ENCODE measurements around the gene ARHGAP18. TPM values are rescaled to one million over a fixed set of nuclear protein-coding genes. Genes with fewer than 3 reads are reported as not detected.

ARHGAP18 gene
- total and polyA plus RNA-seq, 2 of the 13 experiments (the other 11 are each of a cell fraction or from before 2014, with no cell fraction given): 58.2 to 115 TPM

- no peak for TF ChIP-seq FOXA1 (IDR thresholded peaks at IDR 0.05)
- TF ChIP-seq FOXA1 (CRISPR knock-in tag; IDR thresholded peaks at IDR 0.05): peak; percentile 66; the same call in 1 of the 2 replicates
- TF ChIP-seq TP53 (CRISPR knock-in tag; conservative IDR thresholded peaks at IDR 0.05): 0 out of 2 replicates have a peak, but pooled peaks have one; percentile 27
- no peak for TF ChIP-seq RARA (CRISPR knock-in tag; IDR thresholded peaks at IDR 0.05)
- no peak for TF ChIP-seq YEATS2 (CRISPR knock-in tag; IDR thresholded peaks at IDR 0.05; ENCODE audit: borderline replicate concordance)
- TF ChIP-seq, protein P1, sequence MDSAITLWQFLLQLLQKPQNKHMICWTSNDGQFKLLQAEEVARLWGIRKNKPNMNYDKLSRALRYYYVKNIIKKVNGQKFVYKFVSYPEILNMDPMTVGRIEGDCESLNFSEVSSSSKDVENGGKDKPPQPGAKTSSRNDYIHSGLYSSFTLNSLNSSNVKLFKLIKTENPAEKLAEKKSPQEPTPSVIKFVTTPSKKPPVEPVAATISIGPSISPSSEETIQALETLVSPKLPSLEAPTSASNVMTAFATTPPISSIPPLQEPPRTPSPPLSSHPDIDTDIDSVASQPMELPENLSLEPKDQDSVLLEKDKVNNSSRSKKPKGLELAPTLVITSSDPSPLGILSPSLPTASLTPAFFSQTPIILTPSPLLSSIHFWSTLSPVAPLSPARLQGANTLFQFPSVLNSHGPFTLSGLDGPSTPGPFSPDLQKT (CRISPR knock-in tag; IDR thresholded peaks at IDR 0.05; ENCODE audit: borderline replicate concordance): no peak
- 0 out of 2 replicates have a peak, but pooled peaks have one; percentile 29 for TF ChIP-seq RFXAP (CRISPR knock-in tag; IDR thresholded peaks at IDR 0.05; ENCODE audit: borderline replicate concordance)
- TF ChIP-seq NPAS2 (CRISPR knock-in tag; IDR thresholded peaks at IDR 0.05; ENCODE audit: borderline replicate concordance): no peak
- no peak for TF ChIP-seq NFKB2 (CRISPR knock-in tag; IDR thresholded peaks at IDR 0.05; ENCODE audit: borderline replicate concordance)
- TF ChIP-seq ZNF607 (CRISPR knock-in tag; IDR thresholded peaks at IDR 0.05; ENCODE audit: borderline replicate concordance): no peak
- no peak for TF ChIP-seq CSRNP1 (CRISPR knock-in tag; IDR thresholded peaks at IDR 0.05)
- TF ChIP-seq, protein P2, sequence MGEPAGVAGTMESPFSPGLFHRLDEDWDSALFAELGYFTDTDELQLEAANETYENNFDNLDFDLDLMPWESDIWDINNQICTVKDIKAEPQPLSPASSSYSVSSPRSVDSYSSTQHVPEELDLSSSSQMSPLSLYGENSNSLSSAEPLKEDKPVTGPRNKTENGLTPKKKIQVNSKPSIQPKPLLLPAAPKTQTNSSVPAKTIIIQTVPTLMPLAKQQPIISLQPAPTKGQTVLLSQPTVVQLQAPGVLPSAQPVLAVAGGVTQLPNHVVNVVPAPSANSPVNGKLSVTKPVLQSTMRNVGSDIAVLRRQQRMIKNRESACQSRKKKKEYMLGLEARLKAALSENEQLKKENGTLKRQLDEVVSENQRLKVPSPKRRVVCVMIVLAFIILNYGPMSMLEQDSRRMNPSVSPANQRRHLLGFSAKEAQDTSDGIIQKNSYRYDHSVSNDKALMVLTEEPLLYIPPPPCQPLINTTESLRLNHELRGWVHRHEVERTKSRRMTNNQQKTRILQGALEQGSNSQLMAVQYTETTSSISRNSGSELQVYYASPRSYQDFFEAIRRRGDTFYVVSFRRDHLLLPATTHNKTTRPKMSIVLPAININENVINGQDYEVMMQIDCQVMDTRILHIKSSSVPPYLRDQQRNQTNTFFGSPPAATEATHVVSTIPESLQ (CRISPR knock-in tag; conservative IDR thresholded peaks at IDR 0.05): no peak
- no peak for TF ChIP-seq ZFP41 (CRISPR knock-in tag; IDR thresholded peaks at IDR 0.05; ENCODE audit: borderline replicate concordance)
- peak; percentile 73; the same call in 1 of the 2 replicates for TF ChIP-seq ZNF292 (CRISPR knock-in tag; IDR thresholded peaks at IDR 0.05; ENCODE audit: borderline replicate concordance, low read depth)
- no peak for TF ChIP-seq FOXP1 (IDR thresholded peaks at IDR 0.05)
- TF ChIP-seq FOXP1 (CRISPR knock-in tag; IDR thresholded peaks at IDR 0.05): no peak
- TF ChIP-seq ZNF501 (CRISPR knock-in tag; IDR thresholded peaks at IDR 0.05): peak; percentile 69; the same call in 1 of the 2 replicates
- no peak for TF ChIP-seq ZNF550 (CRISPR knock-in tag; IDR thresholded peaks at IDR 0.05; ENCODE audit: borderline replicate concordance)
- no peak for TF ChIP-seq GPN1 (CRISPR knock-in tag; IDR thresholded peaks at IDR 0.05; ENCODE audit: borderline replicate concordance)
- no peak for TF ChIP-seq ZBTB49 (CRISPR knock-in tag; IDR thresholded peaks at IDR 0.05; ENCODE audit: borderline replicate concordance)
- TF ChIP-seq, protein P3, sequence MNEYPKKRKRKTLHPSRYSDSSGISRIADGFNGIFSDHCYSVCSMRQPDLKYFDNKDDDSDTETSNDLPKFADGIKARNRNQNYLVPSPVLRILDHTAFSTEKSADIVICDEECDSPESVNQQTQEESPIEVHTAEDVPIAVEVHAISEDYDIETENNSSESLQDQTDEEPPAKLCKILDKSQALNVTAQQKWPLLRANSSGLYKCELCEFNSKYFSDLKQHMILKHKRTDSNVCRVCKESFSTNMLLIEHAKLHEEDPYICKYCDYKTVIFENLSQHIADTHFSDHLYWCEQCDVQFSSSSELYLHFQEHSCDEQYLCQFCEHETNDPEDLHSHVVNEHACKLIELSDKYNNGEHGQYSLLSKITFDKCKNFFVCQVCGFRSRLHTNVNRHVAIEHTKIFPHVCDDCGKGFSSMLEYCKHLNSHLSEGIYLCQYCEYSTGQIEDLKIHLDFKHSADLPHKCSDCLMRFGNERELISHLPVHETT (CRISPR knock-in tag; conservative IDR thresholded peaks at IDR 0.05): no peak
Measured at GRCh38 chr6:129661536-129662405, 48.2 kb downstream of the ARHGAP18 start (continued).
